ENCODE measurements around the gene PPARD.
"Not testable (repeated sequence)": the region's sequence is repeated elsewhere in the genome, so short reads cannot be mapped to it uniquely, and the experiment has no call there.

The PPARD gene

DNA sequence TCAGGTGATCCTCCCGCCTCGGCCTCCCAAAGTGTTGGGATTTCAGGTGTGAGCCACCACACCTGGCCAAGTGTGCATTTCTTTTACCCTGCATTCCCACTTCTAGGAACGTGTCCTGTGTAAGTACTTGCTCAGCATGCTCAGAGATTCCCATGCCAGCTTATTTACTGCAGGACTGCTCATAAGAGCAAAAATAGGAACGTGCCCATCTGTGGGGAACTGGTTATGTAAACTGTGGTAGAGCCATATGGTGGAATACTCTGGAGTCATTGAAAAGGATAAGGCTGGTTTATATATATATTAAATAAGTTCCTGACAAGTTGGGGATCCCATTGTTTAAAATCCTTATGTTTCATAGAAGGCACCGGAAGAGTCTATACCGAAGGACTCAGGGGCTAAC is 71.6 kb downstream of the PPARD start:
- DNase-seq = no peak

DNA sequence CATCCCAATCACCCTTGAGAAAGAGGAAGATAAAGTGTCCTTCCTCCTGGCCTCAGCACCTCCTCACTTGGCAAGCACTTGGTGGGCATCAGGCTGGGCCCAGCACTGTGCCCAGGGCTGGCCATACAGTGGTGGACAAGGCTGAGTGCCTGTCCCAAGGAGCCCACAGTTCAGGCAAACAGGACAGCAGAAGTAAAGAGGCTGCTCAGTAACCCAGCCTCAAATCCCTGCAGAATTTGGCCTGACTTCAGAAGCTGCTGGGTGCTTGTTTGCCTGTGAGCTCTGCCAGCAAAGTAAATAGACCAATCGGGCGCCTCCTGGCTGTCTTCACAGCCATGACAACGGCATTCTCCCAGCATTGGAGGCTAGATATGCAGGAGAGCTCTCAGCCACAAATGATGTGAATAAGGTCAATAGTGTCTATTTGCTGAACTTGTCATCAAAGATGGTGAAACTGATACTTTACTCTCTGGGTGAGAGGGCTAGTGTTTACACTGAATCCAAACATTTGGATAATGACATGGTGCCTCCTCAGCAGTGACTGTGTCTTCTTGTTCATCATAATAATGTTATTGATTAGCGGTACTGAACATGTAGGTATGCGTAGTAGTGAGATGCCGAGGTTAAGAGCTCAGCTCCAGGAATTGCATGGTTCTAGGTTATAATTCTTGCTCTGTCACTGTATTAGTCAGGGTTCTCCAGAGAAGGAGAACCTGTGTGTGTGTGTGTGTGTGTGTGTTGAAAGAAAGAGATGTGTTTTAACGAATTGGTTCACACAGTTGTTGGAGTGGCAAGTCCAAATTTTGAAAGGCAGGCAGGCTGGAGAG is 72.9 kb downstream of the PPARD start:
- DNase-seq = peak; percentile 91

DNA sequence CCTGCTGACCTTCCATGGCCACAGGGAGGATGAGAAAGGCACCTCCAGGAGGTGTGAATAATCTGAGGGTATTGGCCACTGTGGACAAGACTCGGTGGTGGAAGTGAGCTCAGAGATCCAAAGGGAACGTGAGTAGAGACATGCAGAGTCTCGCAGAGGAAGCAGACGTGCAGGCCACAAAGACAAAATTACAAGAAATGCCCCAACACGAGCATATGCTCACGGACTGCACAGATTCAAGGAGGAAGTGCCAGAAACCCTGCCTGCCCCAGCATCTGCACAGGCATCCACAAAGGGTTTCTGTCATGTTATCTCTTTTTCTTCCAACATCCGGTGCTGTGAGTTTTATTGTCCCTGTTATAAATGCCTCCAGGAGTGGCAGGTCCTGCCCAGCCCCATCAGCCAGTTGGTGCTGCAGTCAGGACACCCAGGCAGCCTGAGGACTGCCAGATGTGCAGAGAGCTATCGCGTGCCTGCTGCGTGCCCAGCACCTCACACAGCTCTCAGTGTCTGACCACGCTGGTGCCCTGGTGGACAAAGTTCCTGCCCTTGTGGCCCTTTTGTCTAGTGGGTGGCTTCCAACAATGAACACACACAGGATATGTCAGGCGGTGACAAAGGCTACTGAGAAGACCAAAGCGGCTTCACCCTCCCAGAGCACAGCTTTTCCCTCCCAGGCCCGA is 75.8 kb downstream of the PPARD start:
- no peak for DNase-seq

DNA sequence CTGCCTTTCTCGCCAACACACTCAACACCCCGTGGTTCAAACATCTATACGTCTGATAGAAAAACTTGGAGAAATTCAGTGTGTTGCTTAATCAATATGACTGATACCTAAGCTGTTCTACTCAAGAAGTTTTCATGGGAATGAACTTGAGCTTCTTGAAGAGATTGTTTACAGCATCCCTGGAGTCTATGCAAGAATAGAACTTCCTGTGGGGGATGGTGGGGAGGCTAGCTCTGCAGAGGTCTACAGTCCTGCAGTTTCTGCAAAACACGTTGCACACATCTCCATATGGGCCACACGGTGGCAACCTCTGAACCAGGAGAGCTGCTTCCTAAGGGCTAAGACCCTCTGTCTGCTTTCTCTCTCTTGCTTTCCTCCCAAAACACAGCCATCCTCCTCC is 77.1 kb downstream of the PPARD start:
- DNase-seq = no peak

DNA sequence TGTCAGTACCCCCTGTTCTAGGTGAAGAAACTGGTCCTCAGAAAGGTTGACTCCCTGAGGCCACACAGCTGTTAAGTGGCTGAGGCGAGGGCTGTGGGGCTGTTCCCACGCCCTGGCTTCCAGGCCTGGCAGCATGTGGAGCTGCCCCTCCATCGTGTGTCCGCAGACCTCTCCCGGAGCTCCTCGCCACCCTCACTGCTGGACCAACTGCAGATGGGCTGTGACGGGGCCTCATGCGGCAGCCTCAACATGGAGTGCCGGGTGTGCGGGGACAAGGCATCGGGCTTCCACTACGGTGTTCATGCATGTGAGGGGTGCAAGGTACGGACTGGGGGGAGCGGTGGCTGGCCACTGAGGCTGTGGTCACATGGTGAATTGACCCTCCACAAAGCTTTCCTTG is 77.6 kb downstream of the PPARD start:
- DNase-seq = no peak

DNA sequence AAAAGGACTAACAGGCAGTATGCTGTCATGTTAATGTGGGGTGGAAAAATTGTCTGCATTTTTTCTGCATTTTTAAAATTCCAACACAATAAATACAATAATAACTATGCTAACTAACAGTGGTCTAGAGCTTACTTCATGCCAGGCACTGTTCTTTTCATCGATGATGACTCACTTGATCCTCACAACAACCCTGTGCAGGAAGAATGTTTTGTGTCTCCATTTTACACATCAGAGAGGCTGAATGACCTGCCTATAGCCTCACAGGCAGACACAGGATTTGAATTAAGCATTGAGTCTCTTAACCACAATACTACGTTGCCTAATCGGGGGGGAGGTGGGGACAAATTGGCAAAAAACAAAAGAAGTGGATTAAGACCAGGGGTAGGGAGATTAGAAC is 82.9 kb downstream of the PPARD start:
- DNase-seq = no peak

DNA sequence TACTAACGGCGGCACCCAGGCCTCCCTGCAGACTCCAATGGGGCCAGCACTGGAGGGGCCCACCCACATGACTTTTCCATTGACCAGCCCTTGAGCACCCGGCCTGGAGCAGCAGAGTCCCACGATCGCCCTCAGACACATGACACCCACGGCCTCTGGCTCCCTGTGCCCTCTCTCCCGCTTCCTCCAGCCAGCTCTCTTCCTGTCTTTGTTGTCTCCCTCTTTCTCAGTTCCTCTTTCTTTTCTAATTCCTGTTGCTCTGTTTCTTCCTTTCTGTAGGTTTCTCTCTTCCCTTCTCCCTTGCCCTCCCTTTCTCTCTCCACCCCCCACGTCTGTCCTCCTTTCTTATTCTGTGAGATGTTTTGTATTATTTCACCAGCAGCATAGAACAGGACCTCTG is 83.7 kb downstream of the PPARD start:
- DNase-seq = no peak

DNA sequence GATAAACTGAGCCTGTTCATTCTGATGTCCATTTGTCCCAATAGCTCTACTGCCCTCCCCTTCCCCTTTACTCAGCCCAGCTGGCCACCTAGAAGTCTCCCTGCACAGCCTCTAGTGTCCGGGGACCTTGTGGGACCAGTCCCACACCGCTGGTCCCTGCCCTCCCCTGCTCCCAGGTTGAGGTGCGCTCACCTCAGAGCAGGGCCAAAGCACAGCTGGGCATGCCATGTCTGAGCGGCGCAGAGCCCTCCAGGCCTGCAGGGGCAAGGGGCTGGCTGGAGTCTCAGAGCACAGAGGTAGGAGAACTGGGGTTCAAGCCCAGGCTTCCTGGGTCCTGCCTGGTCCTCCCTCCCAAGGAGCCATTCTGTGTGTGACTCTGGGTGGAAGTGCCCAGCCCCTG is 85.1 kb downstream of the PPARD start:
- DNase-seq = no peak

DNA sequence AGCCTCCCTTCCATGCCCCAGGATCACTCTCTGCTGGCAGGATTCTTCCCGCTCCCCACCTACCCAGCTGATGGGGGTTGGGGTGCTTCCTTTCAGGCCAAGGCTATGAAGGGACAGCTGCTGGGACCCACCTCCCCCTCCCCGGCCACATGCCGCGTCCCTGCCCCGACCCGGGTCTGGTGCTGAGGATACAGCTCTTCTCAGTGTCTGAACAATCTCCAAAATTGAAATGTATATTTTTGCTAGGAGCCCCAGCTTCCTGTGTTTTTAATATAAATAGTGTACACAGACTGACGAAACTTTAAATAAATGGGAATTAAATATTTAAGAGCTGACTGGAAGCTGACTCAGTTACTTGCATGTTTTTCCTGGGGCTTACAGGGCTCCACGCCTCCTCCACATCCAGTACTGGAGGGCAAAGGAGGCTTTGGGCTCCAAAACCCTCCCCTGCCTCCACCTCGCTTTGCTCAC is 85.5 kb downstream of the PPARD start:
- DNase-seq = no peak

DNA sequence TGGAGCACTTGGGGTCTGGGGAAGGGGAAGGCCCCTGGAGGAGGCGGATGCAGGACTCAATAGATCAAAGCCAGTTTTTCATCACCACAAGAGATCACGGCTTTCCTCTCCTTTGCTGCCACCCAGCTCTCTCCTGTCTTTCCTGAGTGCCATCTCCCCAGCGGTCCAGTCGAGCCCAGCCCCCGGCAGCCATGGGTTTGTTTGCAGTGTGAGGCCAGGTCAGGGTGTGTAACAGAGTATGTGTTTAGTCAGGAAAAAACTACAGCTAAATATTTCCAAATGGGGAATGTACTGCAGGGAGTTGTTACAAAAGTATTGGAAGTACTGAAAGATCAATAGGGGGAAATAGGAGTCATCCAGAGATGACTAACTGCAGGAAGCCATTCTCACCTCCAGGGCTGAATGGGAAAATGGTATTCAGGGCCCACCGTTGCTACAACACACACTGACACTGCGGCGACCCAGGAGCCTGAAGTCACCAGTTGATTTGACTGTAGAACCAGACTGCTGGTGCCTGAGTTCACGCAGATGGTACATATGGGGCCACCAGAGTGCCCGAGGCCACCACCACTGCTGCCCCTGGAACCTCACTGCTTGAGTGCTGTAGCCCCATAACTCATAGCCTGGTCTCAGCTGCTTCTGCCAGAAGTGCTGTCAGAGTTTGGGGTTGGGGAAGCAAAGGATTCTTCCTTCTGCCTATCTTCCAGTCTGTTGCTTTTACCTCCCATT is 86.2 kb downstream of the PPARD start:
- DNase-seq = no peak

DNA sequence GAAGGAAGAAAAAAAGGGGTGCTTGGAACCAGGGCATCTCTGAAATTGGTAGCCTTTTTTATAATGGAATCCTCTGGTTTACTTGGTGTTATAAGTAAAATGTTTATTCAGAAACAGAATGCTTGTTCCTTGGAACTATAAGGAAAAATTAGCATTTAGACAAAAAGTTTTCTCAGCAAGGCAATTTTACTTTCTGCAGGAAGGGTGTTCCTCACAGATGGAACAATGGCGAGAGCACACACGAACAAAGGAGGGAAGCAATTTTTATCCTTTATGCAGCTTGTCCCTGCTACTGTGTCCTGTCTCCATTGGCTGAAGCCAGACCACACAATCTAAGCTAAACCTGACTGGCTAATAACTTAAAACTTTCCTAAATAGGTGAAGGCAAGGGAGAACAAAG is 87.1 kb downstream of the PPARD start:
- DNase-seq = no peak

DNA sequence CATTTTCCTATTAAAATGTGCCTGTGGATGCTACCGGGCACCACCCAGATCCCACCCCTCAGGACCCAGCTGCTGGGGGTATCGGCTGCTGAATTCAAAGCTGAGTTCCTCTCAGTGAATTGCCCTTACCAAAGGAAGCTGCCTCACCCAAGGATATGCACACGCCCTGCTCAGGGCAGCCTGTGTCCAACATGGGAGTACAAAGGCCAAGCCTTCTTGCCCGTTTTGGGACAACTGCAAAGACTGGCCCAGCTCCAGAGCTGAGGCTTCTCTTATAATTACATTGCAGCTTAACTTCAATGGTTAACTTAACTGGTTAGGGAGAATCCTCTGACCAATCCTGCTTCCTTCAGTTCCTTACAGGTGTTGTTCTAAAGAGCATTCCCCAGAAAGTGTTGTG is 89.9 kb downstream of the PPARD start:
- DNase-seq = no peak

DNA sequence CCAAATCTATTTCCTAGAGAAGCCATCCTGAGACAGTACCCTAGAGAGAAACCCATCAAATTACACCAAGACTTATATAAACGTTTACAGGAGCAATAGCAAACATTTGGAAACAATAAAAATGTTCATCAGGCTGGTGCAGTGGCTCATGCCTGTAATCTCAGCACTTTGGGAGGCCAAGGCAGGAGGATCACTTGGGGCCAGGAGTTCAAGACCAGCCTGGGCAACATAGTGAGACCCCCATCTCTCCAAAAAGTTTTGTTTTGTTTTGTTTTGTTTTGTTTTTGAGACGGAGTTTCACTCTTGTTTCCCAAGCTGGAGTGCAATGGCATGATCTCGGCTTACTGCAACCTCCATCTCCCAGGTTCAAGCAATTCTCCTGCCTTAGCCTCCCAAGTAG is 90.3 kb downstream of the PPARD start:
- not testable (repeated sequence) for DNase-seq

DNA sequence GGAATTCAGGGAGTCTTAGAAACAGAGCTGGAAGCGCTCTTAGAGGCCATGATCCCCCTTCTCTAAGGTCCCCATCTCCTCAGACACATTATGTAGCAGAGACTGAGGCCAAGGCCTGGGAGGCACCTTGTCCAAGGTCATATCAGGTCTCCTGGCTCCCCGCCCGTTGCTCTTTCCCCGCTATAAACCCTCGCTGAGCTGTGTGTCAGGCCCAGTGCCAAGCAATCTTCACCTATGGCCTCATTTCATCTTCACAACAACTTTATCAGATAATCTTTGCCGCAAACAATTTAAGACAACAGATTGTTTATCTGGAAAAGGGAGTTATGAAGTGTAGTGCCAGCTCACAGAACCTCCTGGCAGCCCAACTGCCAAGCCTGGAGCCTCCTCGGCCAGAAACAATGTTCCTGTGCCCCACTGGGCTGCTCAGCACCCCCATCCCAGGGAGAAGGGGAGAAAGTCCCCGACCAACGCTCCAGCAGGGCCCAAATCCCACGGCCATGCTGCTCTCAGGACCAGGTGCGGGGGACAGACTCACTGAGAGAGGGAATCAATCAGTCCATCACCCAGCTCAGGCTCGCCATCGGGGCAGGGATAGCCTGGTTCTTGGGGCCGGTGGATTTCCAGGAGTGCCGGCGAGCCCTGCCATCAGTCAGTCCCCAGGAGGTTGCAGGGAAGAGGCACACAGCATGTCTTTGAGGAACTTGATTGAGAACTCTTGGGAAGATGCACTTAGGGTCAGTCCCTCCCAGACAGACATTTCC is 92.9 kb downstream of the PPARD start:
- no peak for DNase-seq

DNA sequence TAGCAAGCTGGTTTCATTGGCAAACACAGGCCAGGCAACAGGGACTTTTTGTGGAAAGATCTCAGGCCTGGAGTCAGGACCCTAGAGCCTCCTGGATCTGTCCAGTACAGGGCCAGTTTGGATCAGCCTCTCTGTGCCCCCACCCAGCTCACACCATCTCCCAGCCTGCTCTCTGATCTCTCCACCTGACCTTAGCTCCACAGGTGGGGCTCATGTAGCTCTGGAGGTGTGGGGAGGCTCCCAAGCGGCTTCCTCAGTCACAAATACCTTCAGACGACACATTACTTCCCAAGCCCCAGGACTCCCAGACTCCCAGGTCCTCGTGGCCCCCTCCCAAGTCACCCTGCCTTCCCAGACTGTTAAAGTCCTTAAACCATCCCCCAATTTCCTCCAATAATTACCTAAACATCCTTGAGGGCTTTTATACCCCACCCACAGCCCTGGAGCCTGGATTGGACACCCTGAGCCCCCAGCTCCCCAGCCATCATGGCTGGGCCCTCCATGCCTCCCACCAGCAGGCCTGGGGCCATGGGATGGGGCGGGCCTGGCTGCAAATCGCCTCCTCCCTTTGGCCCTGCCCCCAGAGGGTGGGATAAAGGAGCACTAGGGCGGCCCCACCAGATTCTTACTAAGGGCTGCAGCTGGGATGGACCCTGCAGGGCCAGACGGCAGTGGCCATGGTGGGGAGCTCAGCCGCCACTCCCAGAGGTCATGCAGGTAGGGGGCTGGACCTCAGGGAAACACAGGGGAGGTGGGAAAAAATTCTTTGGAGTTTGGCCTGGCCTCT is 93.9 kb downstream of the PPARD start:
- DNase-seq = no peak

DNA sequence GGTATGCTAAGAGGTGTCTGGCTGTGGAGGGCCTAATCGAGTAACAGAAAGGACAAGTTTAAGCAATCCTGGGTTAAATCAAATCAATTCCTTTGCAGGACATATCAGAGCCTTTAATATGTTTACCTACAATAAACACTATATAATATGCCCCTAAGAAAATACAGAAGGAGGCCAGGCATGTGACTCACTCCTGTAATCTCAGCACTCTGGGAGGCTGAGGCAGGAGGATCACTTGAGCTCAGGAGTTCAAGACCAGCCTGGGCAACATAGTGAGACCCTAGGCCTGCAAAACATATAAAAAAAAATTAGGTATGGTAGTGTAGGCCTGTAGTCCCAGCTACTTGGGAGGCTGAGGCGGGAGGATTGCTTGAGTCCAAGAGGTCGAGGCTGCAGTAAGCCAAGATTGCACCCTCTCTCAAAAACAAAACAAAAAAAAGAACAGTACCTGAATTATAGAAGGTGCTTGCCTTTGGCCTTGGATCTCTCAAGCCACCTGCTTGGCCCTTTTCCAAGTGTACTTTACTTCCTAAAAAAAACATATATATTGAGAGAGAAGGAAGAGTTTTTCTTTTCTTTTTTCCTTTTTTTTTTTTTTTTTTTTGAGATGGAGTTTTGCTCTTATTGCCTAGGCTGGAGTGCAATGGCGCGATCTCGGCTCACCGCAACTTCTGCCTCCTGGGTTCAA is 96.2 kb downstream of the PPARD start:
- DNase-seq = not testable (repeated sequence)

DNA sequence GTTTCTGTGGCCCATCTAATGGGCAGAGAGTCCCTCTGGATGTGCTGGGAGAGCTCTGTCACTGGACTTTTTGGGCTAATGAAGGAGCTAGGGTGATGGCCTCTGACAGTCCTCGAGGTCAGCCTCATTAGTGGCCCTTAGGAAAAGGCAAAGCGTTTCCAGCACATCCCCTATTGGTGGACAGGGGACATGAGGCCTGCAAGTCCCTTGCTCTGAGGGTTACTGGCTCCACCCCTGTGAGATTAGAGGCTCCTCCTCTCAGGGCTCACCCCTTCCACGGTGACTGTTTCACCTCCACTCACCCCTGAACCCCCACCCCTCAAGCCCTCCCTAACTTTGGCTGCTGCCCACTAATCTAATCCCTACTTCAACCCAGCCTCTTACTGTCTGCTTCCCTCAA is 97.0 kb downstream of the PPARD start:
- DNase-seq = no peak

DNA sequence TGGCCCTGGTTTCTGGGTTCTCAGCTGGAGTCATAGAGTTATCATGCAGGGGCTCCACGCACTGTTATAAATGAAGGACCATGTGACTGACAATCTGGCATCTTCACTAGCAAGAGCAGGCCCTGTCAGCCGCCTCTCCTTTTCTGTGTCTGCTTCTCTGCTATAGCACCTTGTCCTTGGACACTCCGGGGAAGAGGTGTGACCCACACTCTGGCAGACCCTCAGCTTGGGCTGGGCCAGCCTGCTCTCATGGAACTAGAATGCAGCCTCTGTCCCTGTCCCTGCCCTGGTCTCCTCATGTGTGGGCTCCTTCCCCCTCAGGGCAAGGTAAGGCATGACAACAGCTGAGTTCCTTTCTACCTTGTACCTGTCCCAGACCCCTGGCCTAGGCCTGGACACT is 98.8 kb downstream of the PPARD start:
- no peak for DNase-seq

DNA sequence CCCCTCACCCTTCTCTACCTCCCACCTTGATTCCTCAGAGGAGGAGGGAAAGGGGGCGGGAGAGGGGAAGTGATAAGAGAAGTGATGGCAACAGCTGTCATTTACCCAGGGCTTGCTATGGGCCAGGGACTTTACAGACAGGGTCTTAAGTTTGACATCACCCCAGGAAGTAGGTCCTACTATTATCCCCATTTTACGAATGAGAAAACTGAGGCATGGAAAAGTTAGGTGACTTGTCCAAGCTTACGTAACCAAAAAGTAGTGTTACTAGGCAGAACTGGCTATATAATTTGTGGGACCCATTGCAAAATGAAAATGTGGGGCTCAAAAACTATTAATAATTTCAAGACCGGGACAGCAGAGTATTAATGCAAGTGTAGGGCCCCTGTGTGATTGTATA is 99.3 kb downstream of the PPARD start:
- no peak for DNase-seq

DNA sequence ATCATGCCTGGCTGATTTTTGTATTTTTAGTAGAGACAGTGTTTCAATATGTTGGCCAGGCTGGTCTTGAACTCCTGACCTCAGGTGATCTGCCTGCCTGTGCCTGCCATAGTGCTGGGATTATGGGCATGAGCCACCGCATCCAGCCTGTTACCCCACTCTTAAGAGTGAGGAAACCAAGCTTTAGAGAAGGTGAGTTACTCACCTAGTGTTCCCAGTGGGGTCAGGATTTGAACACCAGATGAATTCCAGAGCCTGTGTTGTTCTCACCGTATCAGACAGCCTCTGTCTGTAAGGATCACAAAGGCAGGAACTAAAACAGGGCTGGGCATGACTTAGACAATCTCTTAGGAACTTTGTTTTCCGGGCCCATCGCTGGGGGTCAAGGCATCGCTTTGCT is 100.3 kb downstream of the PPARD start:
- no peak for DNase-seq

DNA sequence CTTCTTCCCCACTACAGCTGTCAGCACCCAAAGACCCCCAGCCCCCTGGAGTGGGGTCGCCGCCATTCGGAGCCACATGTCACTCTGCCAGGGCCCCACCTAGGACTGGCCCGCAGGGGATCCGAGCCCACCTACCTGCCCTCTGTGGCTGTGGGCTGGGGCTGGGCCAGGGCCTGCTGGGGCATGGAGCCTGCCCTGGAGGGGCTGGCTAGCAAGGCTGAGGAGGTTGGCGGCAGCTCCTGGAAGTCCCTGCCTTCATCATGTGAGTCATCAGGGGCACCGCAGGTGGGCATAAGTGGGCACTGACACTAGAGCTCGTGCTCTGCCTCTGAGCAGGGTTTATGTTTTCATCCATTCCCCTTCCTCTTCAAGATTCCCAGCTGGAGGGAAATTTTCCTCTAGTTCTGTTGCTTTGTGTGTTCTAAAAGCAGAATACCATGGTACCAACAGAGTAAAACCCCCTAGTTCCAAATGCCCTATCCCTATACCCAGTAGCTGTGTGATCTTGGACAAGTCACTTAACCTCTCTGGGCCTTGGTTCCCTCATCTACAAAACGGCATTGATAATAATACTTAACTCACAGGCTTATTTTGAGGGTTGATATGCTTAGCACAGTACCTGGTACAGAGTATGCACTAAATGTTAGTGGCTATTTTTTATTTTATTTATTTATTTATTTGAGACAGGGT is 101.1 kb downstream of the PPARD start:
- no peak for DNase-seq
